Keratinocyte (primary cell): ENCODE measurements around the gene SHISA9.

ENCODE experiments used
- CTCF ChIP-seq, 3 experiments: IDR thresholded peaks in 1 of 3; conservative IDR thresholded peaks in 1 of 3; optimal IDR thresholded peaks in 1 of 3; 2 replicates in 2 of 3; 3 replicates in 1 of 3; pipeline versions ENCODE3 to v1.5.1; 2011; ENCODE audit warnings: low read length in 3 of 3, mild to moderate bottlenecking in 3 of 3, moderate library complexity in 2 of 3, control low read depth in 1 of 3, inconsistent platforms in 1 of 3; ENCODE audit not compliant: insufficient read depth in 2 of 3; ENCODE audit errors: extremely low read depth in 1 of 3
- EZH2 ChIP-seq: IDR thresholded peaks from one replicate; pipeline ENCODE4 v1.6.1; 2012; ENCODE audit warnings: inconsistent platforms, mild to moderate bottlenecking, low read length, moderate library complexity

GRCh38 chr16:12961626-12962025 is 60.2 kb downstream of the SHISA9 start:
- TF ChIP-seq CTCF (optimal IDR thresholded peaks at IDR 0.05 in 1 of 3, IDR thresholded peaks at IDR 0.05 in 1 of 3, conservative IDR thresholded peaks at IDR 0.05 in 1 of 3; ENCODE audit: extremely low read depth in 1 of 3, insufficient read depth in 2 of 3, low read length in 3 of 3) = no peak
- no peak for TF ChIP-seq EZH2
